GM23338 (cell line): ENCODE measurements around the gene UQCR11. TPM values are rescaled to one million over a fixed set of nuclear protein-coding genes. Genes with fewer than 3 reads are reported as not detected.

Experiments used
- ATAC-seq: fragments of 200-7000 bp; cut with Tn5 transposase; 3 replicates; pipeline ENCODE4 v1.9.1; 2020
- DNase-seq: peaks from one replicate; pipeline ENCODE4 v3.0.0-alpha.2; 2015; ENCODE audit warnings: low spot score
- H2AFZ ChIP-seq: fragments of 200-600 bp; sonication (generic); 2 replicates; pipeline ENCODE4 v1.8.0; 2016; ENCODE audit warnings: antibody characterized with exemption, mild to moderate bottlenecking, moderate library complexity
- H3F3A ChIP-seq: fragments of 200-600 bp; sonication (generic); replicated peaks from 2 replicates; pipeline ENCODE4 v1.8.0; 2017; ENCODE audit warnings: antibody characterized with exemption, mixed run types, low read depth
- H3K27ac ChIP-seq: fragments of 200-600 bp; sonication (generic); 2 replicates; pipeline ENCODE4 v1.6.1; 2016; ENCODE audit warnings: low read depth
- H3K27me3 ChIP-seq: fragments of 200-600 bp; sonication (generic); 2 replicates; pipeline ENCODE4 v1.8.0; 2016; ENCODE audit warnings: mild to moderate bottlenecking, mixed run types, moderate library complexity; ENCODE audit not compliant: insufficient read depth
- H3K36me3 ChIP-seq: fragments of 200-600 bp; sonication (generic); 2 replicates; pipeline ENCODE4 v1.8.0; 2016; ENCODE audit warnings: mild to moderate bottlenecking; ENCODE audit not compliant: insufficient read depth
- H3K4me1 ChIP-seq: fragments of 200-600 bp; sonication (generic); 2 replicates; pipeline ENCODE4 v1.8.0; 2016; ENCODE audit warnings: mild to moderate bottlenecking, moderate library complexity; ENCODE audit not compliant: insufficient read depth
- H3K4me2 ChIP-seq: fragments of 200-600 bp; sonication (generic); 2 replicates; pipeline ENCODE4 v1.7.1; 2017; ENCODE audit warnings: mixed run types
- H3K4me3 ChIP-seq: fragments of 200-600 bp; sonication (generic); 2 replicates; pipeline ENCODE4 v1.6.1; 2016; ENCODE audit warnings: mixed run types
- H3K79me2 ChIP-seq: fragments of 200-600 bp; sonication (generic); replicated peaks from 2 replicates; pipeline ENCODE4 v1.8.0; 2017; ENCODE audit warnings: mild to moderate bottlenecking; ENCODE audit not compliant: insufficient read depth
- H3K9me2 ChIP-seq: fragments of 200-600 bp; sonication (generic); 2 replicates; pipeline ENCODE4 v1.8.0; 2017; ENCODE audit not compliant: insufficient read depth
- H4K20me1 ChIP-seq: fragments of 200-600 bp; sonication (generic); replicated peaks from 2 replicates; pipeline ENCODE4 v1.8.0; 2017; ENCODE audit warnings: mild to moderate bottlenecking; ENCODE audit not compliant: insufficient read depth
- H3K27ac Mint-ChIP-seq: 2 replicates; pipeline ENCODE4 v1.8.0; 2020; ENCODE audit warnings: inconsistent platforms, mild to moderate bottlenecking, moderate library complexity, mixed read lengths
- H3K27me3 Mint-ChIP-seq: 3 replicates; pipeline ENCODE4 v1.8.0; 2022; ENCODE audit warnings: low read depth, mild to moderate bottlenecking, moderate library complexity, mixed read lengths, inconsistent platforms; ENCODE audit not compliant: insufficient read depth, poor library complexity
- H3K36me3 Mint-ChIP-seq: 3 replicates; pipeline ENCODE4 v1.8.0; 2021; ENCODE audit warnings: low read depth, mild to moderate bottlenecking, inconsistent platforms, moderate library complexity, mixed read lengths
- H3K4me1 Mint-ChIP-seq: 3 replicates; pipeline ENCODE4 v1.8.0; 2020; ENCODE audit warnings: mild to moderate bottlenecking, inconsistent platforms, mixed read lengths
- H3K4me3 Mint-ChIP-seq: 3 replicates; pipeline ENCODE4 v1.8.0; 2021; ENCODE audit warnings: moderate library complexity, mild to moderate bottlenecking, inconsistent platforms, mixed read lengths
- H3K9me3 Mint-ChIP-seq: 3 replicates; pipeline ENCODE4 v1.8.0; 2020; ENCODE audit warnings: moderate library complexity, mild to moderate bottlenecking, inconsistent platforms, mixed read lengths
- CREB1 ChIP-seq: fragments of 250-450 bp; sonication (Bioruptor Pico); IDR thresholded peaks from 2 replicates; pipeline ENCODE4 v1.5.0; 2020; ENCODE audit warnings: low read depth, mild to moderate bottlenecking, moderate library complexity
- EZH2 ChIP-seq: fragments of 200-600 bp; sonication (generic); IDR thresholded peaks from one replicate; pipeline ENCODE4 v1.8.0; 2017; ENCODE audit warnings: antibody characterized with exemption, mild to moderate bottlenecking, low read depth; ENCODE audit not compliant: unreplicated experiment
- EZH2phosphoT487 ChIP-seq: fragments of 200-600 bp; sonication (generic); IDR thresholded peaks from one replicate; pipeline ENCODE4 v1.8.1; 2018; ENCODE audit warnings: antibody characterized with exemption; ENCODE audit not compliant: unreplicated experiment
- JUNB ChIP-seq: IDR thresholded peaks from one replicate; pipeline ENCODE4 v1.6.1; 2016; ENCODE audit warnings: antibody characterized with exemption; ENCODE audit not compliant: unreplicated experiment
- NANOG ChIP-seq: IDR thresholded peaks from 2 replicates; pipeline ENCODE4 v1.6.1; 2016; ENCODE audit warnings: antibody characterized with exemption, borderline replicate concordance
- POLR2AphosphoS5 ChIP-seq: IDR thresholded peaks from 2 replicates; pipeline ENCODE4 v1.6.1; 2016; ENCODE audit warnings: antibody characterized with exemption, low read depth
- REST ChIP-seq: IDR thresholded peaks from one replicate; pipeline ENCODE4 v1.6.1; 2018; ENCODE audit warnings: antibody characterized with exemption; ENCODE audit not compliant: unreplicated experiment
- STAT1 ChIP-seq: IDR thresholded peaks from one replicate; pipeline ENCODE4 v1.6.1; 2016; ENCODE audit warnings: antibody characterized with exemption; ENCODE audit not compliant: unreplicated experiment
- ZNF114 ChIP-seq: fragments of 250-450 bp; sonication (Bioruptor Pico); IDR thresholded peaks from 2 replicates; pipeline ENCODE4 v1.5.0; 2020; ENCODE audit warnings: mild to moderate bottlenecking, moderate library complexity
- ZNF331 ChIP-seq: fragments of 250-450 bp; sonication (Bioruptor Pico); IDR thresholded peaks from 2 replicates; pipeline ENCODE4 v1.5.0; 2020; ENCODE audit warnings: low read depth, mild to moderate bottlenecking, moderate library complexity
- polyA plus RNA-seq: library from polyadenylated mRNA; unstranded; fragments of >200 nt; fragmentation: Nextera tagmentation; extraction: Ambion mirVana; gene quantifications from 2 replicates; pipeline ENCODE4 v1.2.1, GENCODE V29; 2016
- total RNA-seq: library from RNA; depleted of rRNA; stranded (reverse); fragments of >200 nt; shearing (Covaris generic); gene quantifications from 2 replicates; pipeline ENCODE4 v1.2.3, GENCODE V29; 2014
- TF ChIP-seq, protein P1 (sequence below), 2 experiments: fragments of 200-600 bp in 1 of 2; sonication (generic) in 1 of 2; conservative IDR thresholded peaks; 2 replicates each; pipeline versions ENCODE4 v1.5.1 to v1.6.1; 2016 to 2017; ENCODE audit warnings: antibody characterized with exemption in 2 of 2, low read depth in 2 of 2, mild to moderate bottlenecking in 2 of 2, moderate library complexity in 1 of 2
- TF ChIP-seq, protein P2 (sequence below): fragments of 250-450 bp; sonication (Bioruptor Pico); IDR thresholded peaks from 2 replicates; pipeline ENCODE4 v1.5.0; 2020; ENCODE audit warnings: mild to moderate bottlenecking, moderate library complexity
- TF ChIP-seq, protein P3 (sequence below): IDR thresholded peaks from 2 replicates; pipeline ENCODE4 v1.6.1; 2016; ENCODE audit warnings: antibody characterized with exemption

UQCR11 gene
- total and polyA plus RNA-seq, 2 experiments from 2014 or later: 46.4 to 413 TPM

GRCh38 chr19:1633269-1633826 is 28.1 kb upstream of the UQCR11 start:
- Histone ChIP-seq H2AFZ (no peak overlapping the region), H4K20me1 (peaks cover 54% of the 10 kb centered on the region), H3K4me1 (no peaks in the 10 kb centered on the region), H3K36me3 (0 out of 2 replicates have a peak, but pooled peaks cover 6% of the 10 kb centered on the region), H3K27ac (no peak overlapping the region), H3K4me2 (no peak overlapping the region), H3K4me3 (no peak overlapping the region), H3K27me3 (no peaks in the 10 kb centered on the region), H3K9me2 (no peaks in the 10 kb centered on the region), H3F3A (0 out of 2 replicates have a peak, but pooled peaks cover 3% of the 10 kb centered on the region), H3K79me2 (peaks cover 43% of the 10 kb centered on the region)
- H3K9me3 Mint-ChIP-seq: peaks cover 8% of the 10 kb centered on the region
- no peak overlapping the region for H3K27ac Mint-ChIP-seq
- H3K4me3 Mint-ChIP-seq: no peak overlapping the region
- TF ChIP-seq, protein P1, sequence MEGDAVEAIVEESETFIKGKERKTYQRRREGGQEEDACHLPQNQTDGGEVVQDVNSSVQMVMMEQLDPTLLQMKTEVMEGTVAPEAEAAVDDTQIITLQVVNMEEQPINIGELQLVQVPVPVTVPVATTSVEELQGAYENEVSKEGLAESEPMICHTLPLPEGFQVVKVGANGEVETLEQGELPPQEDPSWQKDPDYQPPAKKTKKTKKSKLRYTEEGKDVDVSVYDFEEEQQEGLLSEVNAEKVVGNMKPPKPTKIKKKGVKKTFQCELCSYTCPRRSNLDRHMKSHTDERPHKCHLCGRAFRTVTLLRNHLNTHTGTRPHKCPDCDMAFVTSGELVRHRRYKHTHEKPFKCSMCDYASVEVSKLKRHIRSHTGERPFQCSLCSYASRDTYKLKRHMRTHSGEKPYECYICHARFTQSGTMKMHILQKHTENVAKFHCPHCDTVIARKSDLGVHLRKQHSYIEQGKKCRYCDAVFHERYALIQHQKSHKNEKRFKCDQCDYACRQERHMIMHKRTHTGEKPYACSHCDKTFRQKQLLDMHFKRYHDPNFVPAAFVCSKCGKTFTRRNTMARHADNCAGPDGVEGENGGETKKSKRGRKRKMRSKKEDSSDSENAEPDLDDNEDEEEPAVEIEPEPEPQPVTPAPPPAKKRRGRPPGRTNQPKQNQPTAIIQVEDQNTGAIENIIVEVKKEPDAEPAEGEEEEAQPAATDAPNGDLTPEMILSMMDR (conservative IDR thresholded peaks at IDR 0.05; ENCODE audit: low read depth in 2 of 2): no peak
- TF ChIP-seq POLR2AphosphoS5 (no peak), JUNB (no peak), CREB1 (CRISPR knock-in tag) (no peak), EZH2phosphoT487 (no peak), REST (no peak), NANOG (no peak), ZNF114 (CRISPR knock-in tag) (no peak), ZNF331 (no peak), EZH2 (no peak), STAT1 (no peak)
- TF ChIP-seq, protein P2, sequence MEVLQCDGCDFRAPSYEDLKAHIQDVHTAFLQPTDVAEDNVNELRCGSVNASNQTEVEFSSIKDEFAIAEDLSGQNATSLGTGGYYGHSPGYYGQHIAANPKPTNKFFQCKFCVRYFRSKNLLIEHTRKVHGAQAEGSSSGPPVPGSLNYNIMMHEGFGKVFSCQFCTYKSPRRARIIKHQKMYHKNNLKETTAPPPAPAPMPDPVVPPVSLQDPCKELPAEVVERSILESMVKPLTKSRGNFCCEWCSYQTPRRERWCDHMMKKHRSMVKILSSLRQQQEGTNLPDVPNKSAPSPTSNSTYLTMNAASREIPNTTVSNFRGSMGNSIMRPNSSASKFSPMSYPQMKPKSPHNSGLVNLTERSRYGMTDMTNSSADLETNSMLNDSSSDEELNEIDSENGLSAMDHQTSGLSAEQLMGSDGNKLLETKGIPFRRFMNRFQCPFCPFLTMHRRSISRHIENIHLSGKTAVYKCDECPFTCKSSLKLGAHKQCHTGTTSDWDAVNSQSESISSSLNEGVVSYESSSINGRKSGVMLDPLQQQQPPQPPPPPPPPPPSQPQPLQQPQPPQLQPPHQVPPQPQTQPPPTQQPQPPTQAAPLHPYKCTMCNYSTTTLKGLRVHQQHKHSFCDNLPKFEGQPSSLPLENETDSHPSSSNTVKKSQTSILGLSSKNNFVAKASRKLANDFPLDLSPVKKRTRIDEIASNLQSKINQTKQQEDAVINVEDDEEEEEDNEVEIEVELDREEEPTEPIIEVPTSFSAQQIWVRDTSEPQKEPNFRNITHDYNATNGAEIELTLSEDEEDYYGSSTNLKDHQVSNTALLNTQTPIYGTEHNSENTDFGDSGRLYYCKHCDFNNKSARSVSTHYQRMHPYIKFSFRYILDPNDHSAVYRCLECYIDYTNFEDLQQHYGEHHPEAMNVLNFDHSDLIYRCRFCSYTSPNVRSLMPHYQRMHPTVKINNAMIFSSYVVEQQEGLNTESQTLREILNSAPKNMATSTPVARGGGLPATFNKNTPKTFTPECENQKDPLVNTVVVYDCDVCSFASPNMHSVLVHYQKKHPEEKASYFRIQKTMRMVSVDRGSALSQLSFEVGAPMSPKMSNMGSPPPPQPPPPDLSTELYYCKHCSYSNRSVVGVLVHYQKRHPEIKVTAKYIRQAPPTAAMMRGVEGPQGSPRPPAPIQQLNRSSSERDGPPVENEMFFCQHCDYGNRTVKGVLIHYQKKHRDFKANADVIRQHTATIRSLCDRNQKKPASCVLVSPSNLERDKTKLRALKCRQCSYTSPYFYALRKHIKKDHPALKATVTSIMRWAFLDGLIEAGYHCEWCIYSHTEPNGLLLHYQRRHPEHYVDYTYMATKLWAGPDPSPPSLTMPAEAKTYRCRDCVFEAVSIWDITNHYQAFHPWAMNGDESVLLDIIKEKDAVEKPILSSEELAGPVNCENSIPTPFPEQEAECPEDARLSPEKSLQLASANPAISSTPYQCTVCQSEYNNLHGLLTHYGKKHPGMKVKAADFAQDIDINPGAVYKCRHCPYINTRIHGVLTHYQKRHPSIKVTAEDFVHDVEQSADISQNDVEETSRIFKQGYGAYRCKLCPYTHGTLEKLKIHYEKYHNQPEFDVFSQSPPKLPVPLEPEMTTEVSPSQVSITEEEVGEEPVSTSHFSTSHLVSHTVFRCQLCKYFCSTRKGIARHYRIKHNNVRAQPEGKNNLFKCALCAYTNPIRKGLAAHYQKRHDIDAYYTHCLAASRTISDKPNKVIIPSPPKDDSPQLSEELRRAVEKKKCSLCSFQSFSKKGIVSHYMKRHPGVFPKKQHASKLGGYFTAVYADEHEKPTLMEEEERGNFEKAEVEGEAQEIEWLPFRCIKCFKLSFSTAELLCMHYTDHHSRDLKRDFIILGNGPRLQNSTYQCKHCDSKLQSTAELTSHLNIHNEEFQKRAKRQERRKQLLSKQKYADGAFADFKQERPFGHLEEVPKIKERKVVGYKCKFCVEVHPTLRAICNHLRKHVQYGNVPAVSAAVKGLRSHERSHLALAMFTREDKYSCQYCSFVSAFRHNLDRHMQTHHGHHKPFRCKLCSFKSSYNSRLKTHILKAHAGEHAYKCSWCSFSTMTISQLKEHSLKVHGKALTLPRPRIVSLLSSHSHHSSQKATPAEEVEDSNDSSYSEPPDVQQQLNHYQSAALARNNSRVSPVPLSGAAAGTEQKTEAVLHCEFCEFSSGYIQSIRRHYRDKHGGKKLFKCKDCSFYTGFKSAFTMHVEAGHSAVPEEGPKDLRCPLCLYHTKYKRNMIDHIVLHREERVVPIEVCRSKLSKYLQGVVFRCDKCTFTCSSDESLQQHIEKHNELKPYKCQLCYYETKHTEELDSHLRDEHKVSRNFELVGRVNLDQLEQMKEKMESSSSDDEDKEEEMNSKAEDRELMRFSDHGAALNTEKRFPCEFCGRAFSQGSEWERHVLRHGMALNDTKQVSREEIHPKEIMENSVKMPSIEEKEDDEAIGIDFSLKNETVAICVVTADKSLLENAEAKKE (CRISPR knock-in tag): no peak
- TF ChIP-seq, protein P3, sequence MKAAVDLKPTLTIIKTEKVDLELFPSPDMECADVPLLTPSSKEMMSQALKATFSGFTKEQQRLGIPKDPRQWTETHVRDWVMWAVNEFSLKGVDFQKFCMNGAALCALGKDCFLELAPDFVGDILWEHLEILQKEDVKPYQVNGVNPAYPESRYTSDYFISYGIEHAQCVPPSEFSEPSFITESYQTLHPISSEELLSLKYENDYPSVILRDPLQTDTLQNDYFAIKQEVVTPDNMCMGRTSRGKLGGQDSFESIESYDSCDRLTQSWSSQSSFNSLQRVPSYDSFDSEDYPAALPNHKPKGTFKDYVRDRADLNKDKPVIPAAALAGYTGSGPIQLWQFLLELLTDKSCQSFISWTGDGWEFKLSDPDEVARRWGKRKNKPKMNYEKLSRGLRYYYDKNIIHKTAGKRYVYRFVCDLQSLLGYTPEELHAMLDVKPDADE: no peak
- H3K36me3 Mint-ChIP-seq: peaks cover 58% of the 10 kb centered on the region
- DNase-seq: no peak
- no peaks in the 10 kb centered on the region for H3K4me1 Mint-ChIP-seq
- H3K27me3 Mint-ChIP-seq: peaks cover 15% of the 10 kb centered on the region
- ATAC-seq: no peak
